Measurements from ENCODE around the gene RHEX.
"Not testable (repeated sequence)": the region's sequence is repeated elsewhere in the genome, so short reads cannot be mapped to it uniquely, and the experiment has no call there.

Gene RHEX

GRCh38 chr1:206030714-206031113, 22.3 kb upstream of the RHEX start:
- peak; percentile 32 for DNase-seq

GRCh38 chr1:206032380-206033140, 20.4 kb upstream of the RHEX start:
- DNase-seq: no peak

- no peak for DNase-seq
Observed at GRCh38 chr1:206035027-206035426, 17.9 kb upstream of the RHEX start.

- no peak for DNase-seq
Observed at GRCh38 chr1:206036663-206037455, 16.1 kb upstream of the RHEX start.

GRCh38 chr1:206037581-206037980, 15.4 kb upstream of the RHEX start:
- DNase-seq: no peak

- no peak for DNase-seq
Observed at GRCh38 chr1:206039046-206039973, 13.7 kb upstream of the RHEX start.

- no peak for DNase-seq
Observed at GRCh38 chr1:206040328-206040727, 12.6 kb upstream of the RHEX start.

- DNase-seq: no peak
Observed at GRCh38 chr1:206041640-206042039, 11.3 kb upstream of the RHEX start.

- no peak for DNase-seq
Observed at GRCh38 chr1:206047271-206047670, 5.7 kb upstream of the RHEX start.

GRCh38 chr1:206048582-206048981, 4.4 kb upstream of the RHEX start:
- DNase-seq: no peak

GRCh38 chr1:206049293-206049692, 3.7 kb upstream of the RHEX start:
- DNase-seq: no peak

GRCh38 chr1:206049919-206050600, 2.9 kb upstream of the RHEX start:
- DNase-seq: no peak

GRCh38 chr1:206050655-206051235, 2.2 kb upstream of the RHEX start:
- no peak for DNase-seq

- not testable (repeated sequence) for DNase-seq
Observed at GRCh38 chr1:206052231-206052865, 625 bp upstream of the RHEX start.

- DNase-seq: not testable (repeated sequence)
Observed at GRCh38 chr1:206053616-206054015, 643 bp downstream of the RHEX start.

GRCh38 chr1:206055069-206055625, 2.2 kb downstream of the RHEX start:
- not testable (repeated sequence) for DNase-seq

GRCh38 chr1:206055639-206056323, 2.8 kb downstream of the RHEX start:
- not testable (repeated sequence) for DNase-seq

GRCh38 chr1:206058289-206058926, 5.4 kb downstream of the RHEX start:
- not testable (repeated sequence) for DNase-seq

- DNase-seq: no peak
Observed at GRCh38 chr1:206058927-206059292, 5.9 kb downstream of the RHEX start.

GRCh38 chr1:206059355-206059915, 6.5 kb downstream of the RHEX start:
- no peak for DNase-seq

All from NCI-H1417 treated with DMSO at 0.1 percent for 48 hours (cell line).